HEK293 (cell line): Measurements from ENCODE around the gene PCSK1.

Experiments
- BCL11B ChIP-seq: fragments of 450-650 bp; formaldehyde crosslinking; IDR thresholded peaks from 2 replicates; pipeline ENCODE4 v1.5.1; 2016; ENCODE audit warnings: low read depth, missing biosample characterization, missing genetic modification characterization
- GLI2 ChIP-seq: fragments of 450-650 bp; formaldehyde crosslinking; IDR thresholded peaks from 2 replicates; pipeline ENCODE4; 2017; ENCODE audit warnings: missing biosample characterization, missing genetic modification characterization, low read depth, borderline replicate concordance
- KLF1 ChIP-seq: fragments of 450-650 bp; formaldehyde crosslinking; IDR thresholded peaks from 2 replicates; pipeline ENCODE4 v1.5.1; 2016; ENCODE audit warnings: missing biosample characterization, missing genetic modification characterization
- KLF9 ChIP-seq: fragments of 450-650 bp; formaldehyde crosslinking; IDR thresholded peaks from 2 replicates; pipeline ENCODE4 v1.5.1; 2016; ENCODE audit warnings: missing biosample characterization, missing genetic modification characterization, low read depth
- MZF1 ChIP-seq: fragments of 450-650 bp; formaldehyde crosslinking; IDR thresholded peaks from 2 replicates; pipeline ENCODE4 v1.5.1; 2017; ENCODE audit warnings: missing biosample characterization, missing genetic modification characterization, borderline replicate concordance
- RBAK ChIP-seq: fragments of 450-650 bp; formaldehyde crosslinking; IDR thresholded peaks from 2 replicates; pipeline ENCODE4 v1.5.1; 2016; ENCODE audit warnings: missing biosample characterization, missing genetic modification characterization
- SP2 ChIP-seq: fragments of 450-650 bp; formaldehyde crosslinking; IDR thresholded peaks from 2 replicates; pipeline ENCODE4 v1.5.1; 2016; ENCODE audit warnings: missing biosample characterization, missing genetic modification characterization
- ZBTB17 ChIP-seq: fragments of 450-650 bp; formaldehyde crosslinking; IDR thresholded peaks from 2 replicates; pipeline ENCODE4 v1.5.1; 2016; ENCODE audit warnings: missing biosample characterization, missing genetic modification characterization
- ZBTB20 ChIP-seq: fragments of 450-650 bp; formaldehyde crosslinking; IDR thresholded peaks from 2 replicates; pipeline ENCODE4 v1.5.1; 2016; ENCODE audit warnings: missing biosample characterization, missing genetic modification characterization
- ZBTB21 ChIP-seq: fragments of 450-650 bp; formaldehyde crosslinking; IDR thresholded peaks from 2 replicates; pipeline ENCODE4 v1.5.1; 2017; ENCODE audit warnings: missing biosample characterization, missing genetic modification characterization
- ZBTB48 ChIP-seq: fragments of 450-650 bp; formaldehyde crosslinking; IDR thresholded peaks from 2 replicates; pipeline ENCODE4 v1.5.1; 2016; ENCODE audit warnings: missing biosample characterization, missing genetic modification characterization
- ZBTB8A ChIP-seq: fragments of 450-650 bp; formaldehyde crosslinking; IDR thresholded peaks from 2 replicates; pipeline ENCODE4 v1.5.1; 2016; ENCODE audit warnings: missing biosample characterization, missing genetic modification characterization
- ZFHX2 ChIP-seq: fragments of 450-650 bp; formaldehyde crosslinking; conservative IDR thresholded peaks from 2 replicates; pipeline ENCODE4 v1.5.1; 2016; ENCODE audit warnings: missing biosample characterization, missing genetic modification characterization
- ZNF121 ChIP-seq: fragments of 450-650 bp; formaldehyde crosslinking; IDR thresholded peaks from 2 replicates; pipeline ENCODE4 v1.5.1; 2016; ENCODE audit warnings: missing biosample characterization, missing genetic modification characterization
- ZNF302 ChIP-seq: fragments of 450-650 bp; formaldehyde crosslinking; IDR thresholded peaks from 2 replicates; pipeline ENCODE4 v1.5.1; 2016; ENCODE audit warnings: missing biosample characterization, missing genetic modification characterization, low read depth
- ZNF354C ChIP-seq: fragments of 450-650 bp; formaldehyde crosslinking; IDR thresholded peaks from 2 replicates; pipeline ENCODE4 v1.5.1; 2016; ENCODE audit warnings: missing biosample characterization, missing genetic modification characterization, low read depth, borderline replicate concordance
- ZNF366 ChIP-seq: fragments of 450-650 bp; formaldehyde crosslinking; conservative IDR thresholded peaks from 2 replicates; pipeline ENCODE4 v1.5.1; 2016; ENCODE audit warnings: missing biosample characterization, missing genetic modification characterization
- ZNF558 ChIP-seq: fragments of 450-650 bp; formaldehyde crosslinking; IDR thresholded peaks from 2 replicates; pipeline ENCODE4 v1.5.1; 2016; ENCODE audit warnings: missing biosample characterization, missing genetic modification characterization
- ZNF600 ChIP-seq: fragments of 450-650 bp; formaldehyde crosslinking; IDR thresholded peaks from 2 replicates; pipeline ENCODE4 v1.5.1; 2016; ENCODE audit warnings: missing biosample characterization, missing genetic modification characterization
- ZNF624 ChIP-seq: fragments of 450-650 bp; formaldehyde crosslinking; IDR thresholded peaks from 2 replicates; pipeline ENCODE4 v1.5.1; 2017; ENCODE audit warnings: missing biosample characterization, missing genetic modification characterization
- ZNF785 ChIP-seq: fragments of 450-650 bp; formaldehyde crosslinking; IDR thresholded peaks from 2 replicates; pipeline ENCODE4 v1.5.1; 2016; ENCODE audit warnings: missing biosample characterization, missing genetic modification characterization
- ZNF843 ChIP-seq: fragments of 450-650 bp; formaldehyde crosslinking; IDR thresholded peaks from 2 replicates; pipeline ENCODE4 v1.5.1; 2016; ENCODE audit warnings: missing biosample characterization, missing genetic modification characterization
- ZSCAN16 ChIP-seq: fragments of 450-650 bp; formaldehyde crosslinking; IDR thresholded peaks from 2 replicates; pipeline ENCODE4 v1.5.1; 2016; ENCODE audit warnings: missing biosample characterization, missing genetic modification characterization
- TF ChIP-seq, protein P1 (sequence below): fragments of 450-650 bp; formaldehyde crosslinking; IDR thresholded peaks from 2 replicates; pipeline ENCODE4 v1.5.1; 2016; ENCODE audit warnings: missing biosample characterization, missing genetic modification characterization, borderline replicate concordance
- TF ChIP-seq, protein P2 (sequence below): fragments of 450-650 bp; formaldehyde crosslinking; IDR thresholded peaks from 2 replicates; pipeline ENCODE4 v1.5.1; 2016; ENCODE audit warnings: missing biosample characterization, missing genetic modification characterization
- TF ChIP-seq, protein P3 (sequence below): fragments of 450-650 bp; formaldehyde crosslinking; IDR thresholded peaks from 2 replicates; pipeline ENCODE4 v1.5.1; 2017; ENCODE audit warnings: missing biosample characterization, missing genetic modification characterization
- TF ChIP-seq, protein P4 (sequence below): fragments of 450-650 bp; formaldehyde crosslinking; IDR thresholded peaks from 2 replicates; pipeline ENCODE4 v1.5.1; 2016; ENCODE audit warnings: missing biosample characterization, missing genetic modification characterization
- TF ChIP-seq, protein P5 (sequence below): fragments of 450-650 bp; formaldehyde crosslinking; IDR thresholded peaks from 2 replicates; pipeline ENCODE4 v1.5.0; 2017; ENCODE audit warnings: missing biosample characterization, missing genetic modification characterization, borderline replicate concordance

PCSK1 gene

DNA sequence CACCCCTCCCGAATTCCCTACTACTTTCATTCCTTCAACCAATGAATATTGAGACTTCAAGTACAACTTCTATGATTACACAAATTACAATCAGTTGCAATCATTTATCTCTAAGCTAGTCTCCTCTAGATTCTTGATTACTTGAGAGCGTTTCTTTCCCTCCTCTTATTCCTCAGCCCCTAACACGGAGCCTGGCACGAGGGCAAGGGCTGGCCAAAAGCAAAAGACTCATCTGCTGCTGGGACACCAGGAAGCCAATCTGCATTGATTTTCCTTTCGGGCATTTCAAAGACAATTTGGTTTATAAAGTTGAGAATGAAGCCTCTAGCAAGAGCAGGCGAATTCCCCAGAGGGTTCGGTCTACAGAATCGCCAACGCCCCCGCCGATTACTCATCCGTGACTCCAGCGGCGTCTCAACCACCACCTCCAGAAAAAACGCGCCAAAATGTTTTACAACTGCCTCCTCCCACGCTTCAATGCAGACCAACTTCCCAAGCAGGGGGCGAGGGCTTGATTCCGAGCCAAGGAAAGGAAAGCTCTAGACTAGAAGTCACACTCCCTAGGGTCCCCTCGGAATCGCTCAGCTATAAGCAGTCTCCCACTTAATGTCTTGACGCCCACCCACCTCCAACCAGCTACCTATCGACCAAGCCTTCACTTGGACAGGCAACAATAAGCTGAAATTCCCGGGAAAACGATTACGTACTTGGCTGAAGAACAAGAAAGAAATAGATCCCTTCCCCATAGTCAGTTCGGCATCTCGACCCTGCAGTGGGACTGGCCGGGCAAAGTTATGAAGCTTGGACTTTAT is 1.5 kb downstream of the PCSK1 start (continued):
- TF ChIP-seq, protein P1, sequence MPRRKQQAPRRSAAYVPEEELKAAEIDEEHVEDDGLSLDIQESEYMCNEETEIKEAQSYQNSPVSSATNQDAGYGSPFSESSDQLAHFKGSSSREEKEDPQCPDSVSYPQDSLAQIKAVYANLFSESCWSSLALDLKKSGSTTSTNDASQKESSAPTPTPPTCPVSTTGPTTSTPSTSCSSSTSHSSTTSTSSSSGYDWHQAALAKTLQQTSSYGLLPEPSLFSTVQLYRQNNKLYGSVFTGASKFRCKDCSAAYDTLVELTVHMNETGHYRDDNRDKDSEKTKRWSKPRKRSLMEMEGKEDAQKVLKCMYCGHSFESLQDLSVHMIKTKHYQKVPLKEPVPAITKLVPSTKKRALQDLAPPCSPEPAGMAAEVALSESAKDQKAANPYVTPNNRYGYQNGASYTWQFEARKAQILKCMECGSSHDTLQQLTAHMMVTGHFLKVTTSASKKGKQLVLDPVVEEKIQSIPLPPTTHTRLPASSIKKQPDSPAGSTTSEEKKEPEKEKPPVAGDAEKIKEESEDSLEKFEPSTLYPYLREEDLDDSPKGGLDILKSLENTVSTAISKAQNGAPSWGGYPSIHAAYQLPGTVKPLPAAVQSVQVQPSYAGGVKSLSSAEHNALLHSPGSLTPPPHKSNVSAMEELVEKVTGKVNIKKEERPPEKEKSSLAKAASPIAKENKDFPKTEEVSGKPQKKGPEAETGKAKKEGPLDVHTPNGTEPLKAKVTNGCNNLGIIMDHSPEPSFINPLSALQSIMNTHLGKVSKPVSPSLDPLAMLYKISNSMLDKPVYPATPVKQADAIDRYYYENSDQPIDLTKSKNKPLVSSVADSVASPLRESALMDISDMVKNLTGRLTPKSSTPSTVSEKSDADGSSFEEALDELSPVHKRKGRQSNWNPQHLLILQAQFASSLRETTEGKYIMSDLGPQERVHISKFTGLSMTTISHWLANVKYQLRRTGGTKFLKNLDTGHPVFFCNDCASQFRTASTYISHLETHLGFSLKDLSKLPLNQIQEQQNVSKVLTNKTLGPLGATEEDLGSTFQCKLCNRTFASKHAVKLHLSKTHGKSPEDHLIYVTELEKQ (tag by site-specific recombination): peak; percentile 17; the same call in 1 of the 2 replicates
- TF ChIP-seq ZNF843 (tag by site-specific recombination) (peak; percentile 75), SP2 (tag by site-specific recombination) (peak; percentile 36; the same call in 1 of the 2 replicates), ZNF785 (tag by site-specific recombination) (no peak), ZBTB17 (tag by site-specific recombination) (0 out of 2 replicates have a peak, but pooled peaks have one; percentile 21), ZNF354C (tag by site-specific recombination) (no peak), ZBTB48 (tag by site-specific recombination) (peak; percentile 77), ZNF624 (tag by site-specific recombination) (0 out of 2 replicates have a peak, but pooled peaks have one; percentile 49), ZBTB20 (tag by site-specific recombination) (peak; percentile 14; the same call in 1 of the 2 replicates), MZF1 (no peak), KLF1 (tag by site-specific recombination) (peak; percentile 76), BCL11B (peak; percentile 33; the same call in 1 of the 2 replicates), ZSCAN16 (tag by site-specific recombination) (no peak), ZNF600 (tag by site-specific recombination) (0 out of 2 replicates have a peak, but pooled peaks have one; percentile 21), ZBTB8A (tag by site-specific recombination) (no peak), RBAK (tag by site-specific recombination) (no peak), KLF9 (tag by site-specific recombination) (no peak), ZNF366 (tag by site-specific recombination) (peak; percentile 87), ZNF121 (tag by site-specific recombination) (no peak), ZBTB21 (tag by site-specific recombination) (peak; percentile 63; the same call in 1 of the 2 replicates), ZFHX2 (peak; percentile 99), ZNF558 (tag by site-specific recombination) (no peak), ZNF302 (tag by site-specific recombination) (no peak), GLI2 (tag by site-specific recombination) (no peak)
- TF ChIP-seq, protein P2, sequence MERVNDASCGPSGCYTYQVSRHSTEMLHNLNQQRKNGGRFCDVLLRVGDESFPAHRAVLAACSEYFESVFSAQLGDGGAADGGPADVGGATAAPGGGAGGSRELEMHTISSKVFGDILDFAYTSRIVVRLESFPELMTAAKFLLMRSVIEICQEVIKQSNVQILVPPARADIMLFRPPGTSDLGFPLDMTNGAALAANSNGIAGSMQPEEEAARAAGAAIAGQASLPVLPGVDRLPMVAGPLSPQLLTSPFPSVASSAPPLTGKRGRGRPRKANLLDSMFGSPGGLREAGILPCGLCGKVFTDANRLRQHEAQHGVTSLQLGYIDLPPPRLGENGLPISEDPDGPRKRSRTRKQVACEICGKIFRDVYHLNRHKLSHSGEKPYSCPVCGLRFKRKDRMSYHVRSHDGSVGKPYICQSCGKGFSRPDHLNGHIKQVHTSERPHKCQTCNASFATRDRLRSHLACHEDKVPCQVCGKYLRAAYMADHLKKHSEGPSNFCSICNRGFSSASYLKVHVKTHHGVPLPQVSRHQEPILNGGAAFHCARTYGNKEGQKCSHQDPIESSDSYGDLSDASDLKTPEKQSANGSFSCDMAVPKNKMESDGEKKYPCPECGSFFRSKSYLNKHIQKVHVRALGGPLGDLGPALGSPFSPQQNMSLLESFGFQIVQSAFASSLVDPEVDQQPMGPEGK (tag by site-specific recombination): peak; percentile 45; the same call in 1 of the 2 replicates
- TF ChIP-seq, protein P3, sequence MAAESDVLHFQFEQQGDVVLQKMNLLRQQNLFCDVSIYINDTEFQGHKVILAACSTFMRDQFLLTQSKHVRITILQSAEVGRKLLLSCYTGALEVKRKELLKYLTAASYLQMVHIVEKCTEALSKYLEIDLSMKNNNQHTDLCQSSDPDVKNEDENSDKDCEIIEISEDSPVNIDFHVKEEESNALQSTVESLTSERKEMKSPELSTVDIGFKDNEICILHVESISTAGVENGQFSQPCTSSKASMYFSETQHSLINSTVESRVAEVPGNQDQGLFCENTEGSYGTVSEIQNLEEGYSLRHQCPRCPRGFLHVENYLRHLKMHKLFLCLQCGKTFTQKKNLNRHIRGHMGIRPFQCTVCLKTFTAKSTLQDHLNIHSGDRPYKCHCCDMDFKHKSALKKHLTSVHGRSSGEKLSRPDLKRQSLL: peak; percentile 86
- TF ChIP-seq, protein P4, sequence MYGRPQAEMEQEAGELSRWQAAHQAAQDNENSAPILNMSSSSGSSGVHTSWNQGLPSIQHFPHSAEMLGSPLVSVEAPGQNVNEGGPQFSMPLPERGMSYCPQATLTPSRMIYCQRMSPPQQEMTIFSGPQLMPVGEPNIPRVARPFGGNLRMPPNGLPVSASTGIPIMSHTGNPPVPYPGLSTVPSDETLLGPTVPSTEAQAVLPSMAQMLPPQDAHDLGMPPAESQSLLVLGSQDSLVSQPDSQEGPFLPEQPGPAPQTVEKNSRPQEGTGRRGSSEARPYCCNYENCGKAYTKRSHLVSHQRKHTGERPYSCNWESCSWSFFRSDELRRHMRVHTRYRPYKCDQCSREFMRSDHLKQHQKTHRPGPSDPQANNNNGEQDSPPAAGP (tag by site-specific recombination): 0 out of 2 replicates have a peak, but pooled peaks have one; percentile 26
- TF ChIP-seq, protein P5, sequence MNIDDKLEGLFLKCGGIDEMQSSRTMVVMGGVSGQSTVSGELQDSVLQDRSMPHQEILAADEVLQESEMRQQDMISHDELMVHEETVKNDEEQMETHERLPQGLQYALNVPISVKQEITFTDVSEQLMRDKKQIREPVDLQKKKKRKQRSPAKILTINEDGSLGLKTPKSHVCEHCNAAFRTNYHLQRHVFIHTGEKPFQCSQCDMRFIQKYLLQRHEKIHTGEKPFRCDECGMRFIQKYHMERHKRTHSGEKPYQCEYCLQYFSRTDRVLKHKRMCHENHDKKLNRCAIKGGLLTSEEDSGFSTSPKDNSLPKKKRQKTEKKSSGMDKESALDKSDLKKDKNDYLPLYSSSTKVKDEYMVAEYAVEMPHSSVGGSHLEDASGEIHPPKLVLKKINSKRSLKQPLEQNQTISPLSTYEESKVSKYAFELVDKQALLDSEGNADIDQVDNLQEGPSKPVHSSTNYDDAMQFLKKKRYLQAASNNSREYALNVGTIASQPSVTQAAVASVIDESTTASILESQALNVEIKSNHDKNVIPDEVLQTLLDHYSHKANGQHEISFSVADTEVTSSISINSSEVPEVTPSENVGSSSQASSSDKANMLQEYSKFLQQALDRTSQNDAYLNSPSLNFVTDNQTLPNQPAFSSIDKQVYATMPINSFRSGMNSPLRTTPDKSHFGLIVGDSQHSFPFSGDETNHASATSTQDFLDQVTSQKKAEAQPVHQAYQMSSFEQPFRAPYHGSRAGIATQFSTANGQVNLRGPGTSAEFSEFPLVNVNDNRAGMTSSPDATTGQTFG (tag by site-specific recombination): no peak
